GM23338 (cell line): ENCODE results near the gene STARD13. TPM values are rescaled to one million over a fixed set of nuclear protein-coding genes. Genes with fewer than 3 reads are reported as not detected.

Experiments
- ATAC-seq: fragments of 200-7000 bp; cut with Tn5 transposase; 3 replicates; pipeline ENCODE4 v1.9.1; 2020
- DNase-seq: peaks from one replicate; pipeline ENCODE4 v3.0.0-alpha.2; 2015; ENCODE audit warnings: low spot score
- H2AFZ ChIP-seq: fragments of 200-600 bp; sonication (generic); 2 replicates; pipeline ENCODE4 v1.8.0; 2016; ENCODE audit warnings: antibody characterized with exemption, mild to moderate bottlenecking, moderate library complexity
- H3F3A ChIP-seq: fragments of 200-600 bp; sonication (generic); replicated peaks from 2 replicates; pipeline ENCODE4 v1.8.0; 2017; ENCODE audit warnings: antibody characterized with exemption, mixed run types, low read depth
- H3K27ac ChIP-seq: fragments of 200-600 bp; sonication (generic); 2 replicates; pipeline ENCODE4 v1.6.1; 2016; ENCODE audit warnings: low read depth
- H3K27me3 ChIP-seq: fragments of 200-600 bp; sonication (generic); 2 replicates; pipeline ENCODE4 v1.8.0; 2016; ENCODE audit warnings: mild to moderate bottlenecking, mixed run types, moderate library complexity; ENCODE audit not compliant: insufficient read depth
- H3K36me3 ChIP-seq: fragments of 200-600 bp; sonication (generic); 2 replicates; pipeline ENCODE4 v1.8.0; 2016; ENCODE audit warnings: mild to moderate bottlenecking; ENCODE audit not compliant: insufficient read depth
- H3K4me1 ChIP-seq: fragments of 200-600 bp; sonication (generic); 2 replicates; pipeline ENCODE4 v1.8.0; 2016; ENCODE audit warnings: mild to moderate bottlenecking, moderate library complexity; ENCODE audit not compliant: insufficient read depth
- H3K4me2 ChIP-seq: fragments of 200-600 bp; sonication (generic); 2 replicates; pipeline ENCODE4 v1.7.1; 2017; ENCODE audit warnings: mixed run types
- H3K4me3 ChIP-seq: fragments of 200-600 bp; sonication (generic); 2 replicates; pipeline ENCODE4 v1.6.1; 2016; ENCODE audit warnings: mixed run types
- H3K79me2 ChIP-seq: fragments of 200-600 bp; sonication (generic); replicated peaks from 2 replicates; pipeline ENCODE4 v1.8.0; 2017; ENCODE audit warnings: mild to moderate bottlenecking; ENCODE audit not compliant: insufficient read depth
- H3K9me2 ChIP-seq: fragments of 200-600 bp; sonication (generic); 2 replicates; pipeline ENCODE4 v1.8.0; 2017; ENCODE audit not compliant: insufficient read depth
- H4K20me1 ChIP-seq: fragments of 200-600 bp; sonication (generic); replicated peaks from 2 replicates; pipeline ENCODE4 v1.8.0; 2017; ENCODE audit warnings: mild to moderate bottlenecking; ENCODE audit not compliant: insufficient read depth
- H3K27ac Mint-ChIP-seq: 2 replicates; pipeline ENCODE4 v1.8.0; 2020; ENCODE audit warnings: inconsistent platforms, mild to moderate bottlenecking, moderate library complexity, mixed read lengths
- H3K27me3 Mint-ChIP-seq: 3 replicates; pipeline ENCODE4 v1.8.0; 2022; ENCODE audit warnings: low read depth, mild to moderate bottlenecking, moderate library complexity, mixed read lengths, inconsistent platforms; ENCODE audit not compliant: insufficient read depth, poor library complexity
- H3K36me3 Mint-ChIP-seq: 3 replicates; pipeline ENCODE4 v1.8.0; 2021; ENCODE audit warnings: low read depth, mild to moderate bottlenecking, inconsistent platforms, moderate library complexity, mixed read lengths
- H3K4me1 Mint-ChIP-seq: 3 replicates; pipeline ENCODE4 v1.8.0; 2020; ENCODE audit warnings: mild to moderate bottlenecking, inconsistent platforms, mixed read lengths
- H3K4me3 Mint-ChIP-seq: 3 replicates; pipeline ENCODE4 v1.8.0; 2021; ENCODE audit warnings: moderate library complexity, mild to moderate bottlenecking, inconsistent platforms, mixed read lengths
- H3K9me3 Mint-ChIP-seq: 3 replicates; pipeline ENCODE4 v1.8.0; 2020; ENCODE audit warnings: moderate library complexity, mild to moderate bottlenecking, inconsistent platforms, mixed read lengths
- CREB1 ChIP-seq: fragments of 250-450 bp; sonication (Bioruptor Pico); IDR thresholded peaks from 2 replicates; pipeline ENCODE4 v1.5.0; 2020; ENCODE audit warnings: low read depth, mild to moderate bottlenecking, moderate library complexity
- ETS1 ChIP-seq: IDR thresholded peaks from 2 replicates; pipeline ENCODE4 v1.6.1; 2016; ENCODE audit warnings: antibody characterized with exemption
- EZH2 ChIP-seq: fragments of 200-600 bp; sonication (generic); IDR thresholded peaks from one replicate; pipeline ENCODE4 v1.8.0; 2017; ENCODE audit warnings: antibody characterized with exemption, mild to moderate bottlenecking, low read depth; ENCODE audit not compliant: unreplicated experiment
- EZH2phosphoT487 ChIP-seq: fragments of 200-600 bp; sonication (generic); IDR thresholded peaks from one replicate; pipeline ENCODE4 v1.8.1; 2018; ENCODE audit warnings: antibody characterized with exemption; ENCODE audit not compliant: unreplicated experiment
- JUNB ChIP-seq: IDR thresholded peaks from one replicate; pipeline ENCODE4 v1.6.1; 2016; ENCODE audit warnings: antibody characterized with exemption; ENCODE audit not compliant: unreplicated experiment
- NANOG ChIP-seq: IDR thresholded peaks from 2 replicates; pipeline ENCODE4 v1.6.1; 2016; ENCODE audit warnings: antibody characterized with exemption, borderline replicate concordance
- POLR2AphosphoS5 ChIP-seq: IDR thresholded peaks from 2 replicates; pipeline ENCODE4 v1.6.1; 2016; ENCODE audit warnings: antibody characterized with exemption, low read depth
- REST ChIP-seq: IDR thresholded peaks from one replicate; pipeline ENCODE4 v1.6.1; 2018; ENCODE audit warnings: antibody characterized with exemption; ENCODE audit not compliant: unreplicated experiment
- STAT1 ChIP-seq: IDR thresholded peaks from one replicate; pipeline ENCODE4 v1.6.1; 2016; ENCODE audit warnings: antibody characterized with exemption; ENCODE audit not compliant: unreplicated experiment
- ZNF114 ChIP-seq: fragments of 250-450 bp; sonication (Bioruptor Pico); IDR thresholded peaks from 2 replicates; pipeline ENCODE4 v1.5.0; 2020; ENCODE audit warnings: mild to moderate bottlenecking, moderate library complexity
- ZNF462 ChIP-seq: fragments of 250-450 bp; sonication (Bioruptor Pico); IDR thresholded peaks from 2 replicates; pipeline ENCODE4 v1.5.0; 2020; ENCODE audit warnings: mild to moderate bottlenecking, moderate library complexity
- polyA plus RNA-seq: library from polyadenylated mRNA; unstranded; fragments of >200 nt; fragmentation: Nextera tagmentation; extraction: Ambion mirVana; gene quantifications from 2 replicates; pipeline ENCODE4 v1.2.1, GENCODE V29; 2016
- total RNA-seq: library from RNA; depleted of rRNA; stranded (reverse); fragments of >200 nt; shearing (Covaris generic); gene quantifications from 2 replicates; pipeline ENCODE4 v1.2.3, GENCODE V29; 2014
- TF ChIP-seq, protein P1 (sequence below), 2 experiments: fragments of 200-600 bp in 1 of 2; sonication (generic) in 1 of 2; conservative IDR thresholded peaks; 2 replicates each; pipeline versions ENCODE4 v1.5.1 to v1.6.1; 2016 to 2017; ENCODE audit warnings: antibody characterized with exemption in 2 of 2, low read depth in 2 of 2, mild to moderate bottlenecking in 2 of 2, moderate library complexity in 1 of 2

STARD13 gene
- total and polyA plus RNA-seq, 2 experiments from 2014 or later, result 3.2 to 5.2 TPM

GRCh38 chr13:33139780-33140535 lies 145.6 kb downstream of the STARD13 start (continued):
- no peak for TF ChIP-seq REST
- no peak for TF ChIP-seq EZH2
- TF ChIP-seq ZNF114 (CRISPR knock-in tag), result no peak
- TF ChIP-seq NANOG, result no peak
- TF ChIP-seq, protein P1, sequence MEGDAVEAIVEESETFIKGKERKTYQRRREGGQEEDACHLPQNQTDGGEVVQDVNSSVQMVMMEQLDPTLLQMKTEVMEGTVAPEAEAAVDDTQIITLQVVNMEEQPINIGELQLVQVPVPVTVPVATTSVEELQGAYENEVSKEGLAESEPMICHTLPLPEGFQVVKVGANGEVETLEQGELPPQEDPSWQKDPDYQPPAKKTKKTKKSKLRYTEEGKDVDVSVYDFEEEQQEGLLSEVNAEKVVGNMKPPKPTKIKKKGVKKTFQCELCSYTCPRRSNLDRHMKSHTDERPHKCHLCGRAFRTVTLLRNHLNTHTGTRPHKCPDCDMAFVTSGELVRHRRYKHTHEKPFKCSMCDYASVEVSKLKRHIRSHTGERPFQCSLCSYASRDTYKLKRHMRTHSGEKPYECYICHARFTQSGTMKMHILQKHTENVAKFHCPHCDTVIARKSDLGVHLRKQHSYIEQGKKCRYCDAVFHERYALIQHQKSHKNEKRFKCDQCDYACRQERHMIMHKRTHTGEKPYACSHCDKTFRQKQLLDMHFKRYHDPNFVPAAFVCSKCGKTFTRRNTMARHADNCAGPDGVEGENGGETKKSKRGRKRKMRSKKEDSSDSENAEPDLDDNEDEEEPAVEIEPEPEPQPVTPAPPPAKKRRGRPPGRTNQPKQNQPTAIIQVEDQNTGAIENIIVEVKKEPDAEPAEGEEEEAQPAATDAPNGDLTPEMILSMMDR (conservative IDR thresholded peaks at IDR 0.05; ENCODE audit: low read depth in 2 of 2), result no peak
- no peak for TF ChIP-seq STAT1
- no peak for TF ChIP-seq EZH2phosphoT487
- TF ChIP-seq CREB1 (CRISPR knock-in tag), result no peak

- no peaks in the 10 kb centered on the region for H3K79me2 ChIP-seq
- H3K4me3 ChIP-seq, result no peak overlapping the region
- Mint-ChIP-seq H3K27ac (no peak overlapping the region), H3K27me3 (peaks cover 2% of the 10 kb centered on the region), H3K36me3 (peaks cover 26% of the 10 kb centered on the region; the same call in 2 of the 3 replicates), H3K4me1 (no peaks in the 10 kb centered on the region), H3K4me3 (no peak overlapping the region), H3K9me3 (peaks cover 20% of the 10 kb centered on the region)
- H3K36me3 ChIP-seq, result no peaks in the 10 kb centered on the region
- H3K9me2 ChIP-seq, result peaks cover 6% of the 10 kb centered on the region; the same call in 1 of the 2 replicates
- H4K20me1 ChIP-seq, result no peaks in the 10 kb centered on the region
- no peak for DNase-seq
- no peak overlapping the region for H3K27ac ChIP-seq
- H2AFZ ChIP-seq, result no peak overlapping the region
- H3K4me1 ChIP-seq, result no peaks in the 10 kb centered on the region
- H3K27me3 ChIP-seq, result no peaks in the 10 kb centered on the region
- ATAC-seq, result no peak
- H3F3A ChIP-seq, result no peaks in the 10 kb centered on the region
- H3K4me2 ChIP-seq, result no peak overlapping the region
- TF ChIP-seq POLR2AphosphoS5, result no peak
- no peak for TF ChIP-seq ZNF462
- no peak for TF ChIP-seq EZH2
- no peak for TF ChIP-seq STAT1
- TF ChIP-seq JUNB, result no peak
- TF ChIP-seq ETS1, result no peak
Observed at GRCh38 chr13:33139184-33139583, 146.4 kb downstream of the STARD13 start.
